Thyroid gland (tissue), 4 donors: ENCODE measurements around the gene BRWD1.

Experiments
- CTCF ChIP-seq, 6 experiments: fragments of 200-600 bp in 3 of 6; fragments of 450-650 bp in 3 of 6; sonication (generic) in 3 of 6; IDR thresholded peaks; one replicate each; pipeline ENCODE4 v1.5.1; 2016 to 2019; ENCODE audit warnings: antibody characterized with exemption in 6 of 6, mild to moderate bottlenecking in 2 of 6, inconsistent platforms in 1 of 6, moderate library complexity in 1 of 6
- POLR2A ChIP-seq, 2 donors: fragments of 450-650 bp; IDR thresholded peaks; one replicate each; pipeline ENCODE4 v1.6.1; 2017; ENCODE audit warnings: antibody characterized with exemption in 2 of 2, mild to moderate bottlenecking in 2 of 2, moderate library complexity in 1 of 2

GRCh38 chr21:39307466-39307865 is 6.0 kb downstream of the BRWD1 start:
- TF ChIP-seq CTCF (IDR thresholded peaks at IDR 0.05) (no peak), POLR2A (IDR thresholded peaks at IDR 0.05) (no peak)
